NCI-H1092 (cell line): ENCODE results near the gene ASIC2.
A peak's percentile ranks its signal among the peaks of the same experiment; 100 is the strongest.
"Not testable (repeated sequence)": the region's sequence is repeated elsewhere in the genome, so short reads cannot be mapped to it uniquely, and the experiment has no call there.

Source experiments
- DNase-seq: peaks from one replicate; lab custom pipeline; 2025; lab: John Stamatoyannopoulos, UW

ASIC2 gene

DNA sequence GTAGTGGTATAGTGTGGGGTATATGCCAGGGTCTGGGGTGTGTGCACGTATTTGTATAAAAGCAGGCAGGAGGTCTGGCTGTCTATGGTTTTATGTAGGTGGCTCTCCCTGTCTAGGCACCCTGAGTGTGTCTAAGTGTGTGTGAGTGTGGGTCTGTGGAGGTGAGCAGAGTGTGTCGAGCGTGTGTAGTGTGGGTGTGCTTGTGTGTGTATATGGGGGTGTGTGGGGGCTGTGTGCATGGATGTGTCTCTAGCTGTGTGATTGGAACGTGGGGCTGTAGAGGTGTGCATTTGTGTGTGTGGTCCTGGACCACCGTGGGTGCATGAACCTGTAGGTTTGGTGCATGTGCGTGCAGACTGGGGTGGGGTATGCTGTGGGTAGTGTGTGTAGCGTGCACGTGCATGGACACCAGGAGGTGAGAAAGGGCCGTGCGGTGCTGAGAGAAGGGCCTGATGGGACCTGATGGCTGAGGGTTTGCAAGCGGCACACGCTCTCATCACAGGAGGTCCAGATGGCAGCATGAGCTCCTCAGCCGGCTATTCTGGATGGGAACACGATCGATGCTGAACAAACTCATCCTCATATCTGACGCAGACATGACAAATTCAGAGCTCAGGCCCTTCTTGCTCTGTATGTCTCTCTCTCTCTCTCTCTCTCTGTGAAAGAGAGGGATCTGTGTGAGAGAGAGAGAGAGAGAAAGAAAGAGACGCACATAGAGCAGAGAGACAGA is 273.8 kb downstream of the ASIC2 start:
- no peak for DNase-seq

DNA sequence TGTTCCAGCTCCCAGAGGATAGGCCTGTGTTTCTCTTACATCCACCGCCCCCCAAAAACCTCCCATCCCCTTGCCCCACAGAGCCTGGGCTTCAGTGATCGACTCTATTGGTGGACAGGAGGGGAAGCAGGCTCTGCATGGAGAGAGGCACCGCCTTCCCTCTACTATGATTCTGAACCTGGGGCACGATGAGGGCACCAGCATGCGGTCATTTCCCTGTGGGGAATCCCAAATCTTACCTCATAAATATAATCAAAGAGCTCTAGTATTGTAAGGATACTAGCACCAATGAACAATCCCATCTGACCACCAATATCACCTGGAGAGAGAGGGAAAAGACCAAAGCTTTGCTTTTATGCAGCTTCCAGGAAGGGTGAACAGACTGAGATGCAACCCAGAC is 275.7 kb downstream of the ASIC2 start:
- no peak for DNase-seq

DNA sequence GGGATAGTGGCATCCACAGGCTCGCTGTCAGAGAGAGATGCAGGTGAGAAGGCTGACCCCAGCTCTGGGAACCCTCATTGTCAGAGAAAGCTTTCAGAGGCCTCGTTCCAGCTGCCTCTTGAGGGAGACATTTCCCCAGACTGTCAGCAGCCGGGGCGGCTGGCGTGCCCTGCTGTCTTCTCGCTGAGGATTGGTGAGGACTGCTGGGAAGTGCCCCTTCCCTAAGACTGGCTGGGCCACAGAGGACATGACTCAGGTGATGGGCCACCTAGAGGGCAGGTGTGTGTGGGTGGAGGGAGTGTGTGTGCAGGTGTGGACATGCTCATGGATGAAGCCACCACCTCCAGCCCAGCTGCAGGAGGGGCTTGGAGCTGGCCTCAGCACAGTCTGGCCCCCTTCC is 276.2 kb downstream of the ASIC2 start:
- no peak for DNase-seq

DNA sequence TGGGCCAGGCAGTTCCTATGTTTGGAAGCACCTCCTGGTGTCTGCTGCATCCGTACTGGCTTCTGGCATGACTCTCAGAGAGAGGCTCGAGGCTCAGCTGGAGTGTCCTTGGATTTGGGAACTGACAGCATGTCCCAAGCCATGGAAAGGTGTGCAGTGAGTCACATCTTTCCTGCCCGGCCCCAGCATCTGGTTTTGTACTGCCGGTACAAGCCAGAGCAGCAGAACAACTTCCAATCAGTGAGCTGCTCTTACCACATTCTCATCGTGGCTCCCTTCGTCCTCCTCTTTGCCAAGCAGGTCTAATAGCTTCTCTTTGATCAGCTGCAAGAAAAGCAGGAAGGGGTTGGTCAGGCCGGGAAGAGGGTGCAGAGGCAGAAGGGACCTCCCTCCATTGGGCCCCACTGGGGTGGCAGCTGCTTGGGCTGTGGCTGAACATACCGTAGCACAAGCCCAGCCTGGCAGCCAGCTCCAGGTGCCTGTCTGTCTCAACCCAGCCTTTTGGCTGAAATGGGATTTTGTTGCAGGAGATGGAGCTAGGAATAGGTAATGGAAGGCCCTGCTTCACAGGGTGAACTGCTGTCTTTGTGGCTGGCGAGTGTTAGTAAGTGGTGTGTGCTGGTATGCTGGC is 277.3 kb downstream of the ASIC2 start:
- DNase-seq: no peak

DNA sequence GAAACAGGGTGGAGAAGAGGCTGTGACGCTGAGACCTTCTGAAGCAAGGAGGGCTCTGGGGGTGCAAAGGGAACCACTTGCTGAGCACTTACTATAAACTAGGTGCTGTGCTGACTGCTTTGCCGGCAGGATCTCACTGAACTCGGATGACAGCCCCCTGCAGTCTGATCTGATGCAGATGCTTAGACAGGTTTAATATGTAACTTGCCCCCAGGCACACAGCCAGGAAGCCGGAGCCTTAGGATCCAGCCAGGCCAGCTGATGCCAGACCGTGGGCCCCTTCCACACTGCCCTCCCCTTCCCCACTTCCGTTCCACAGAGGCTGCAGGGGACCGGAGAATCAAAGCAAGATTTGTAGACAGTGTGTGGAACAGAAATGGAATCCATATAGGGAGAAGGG is 278.3 kb downstream of the ASIC2 start:
- no peak for DNase-seq

DNA sequence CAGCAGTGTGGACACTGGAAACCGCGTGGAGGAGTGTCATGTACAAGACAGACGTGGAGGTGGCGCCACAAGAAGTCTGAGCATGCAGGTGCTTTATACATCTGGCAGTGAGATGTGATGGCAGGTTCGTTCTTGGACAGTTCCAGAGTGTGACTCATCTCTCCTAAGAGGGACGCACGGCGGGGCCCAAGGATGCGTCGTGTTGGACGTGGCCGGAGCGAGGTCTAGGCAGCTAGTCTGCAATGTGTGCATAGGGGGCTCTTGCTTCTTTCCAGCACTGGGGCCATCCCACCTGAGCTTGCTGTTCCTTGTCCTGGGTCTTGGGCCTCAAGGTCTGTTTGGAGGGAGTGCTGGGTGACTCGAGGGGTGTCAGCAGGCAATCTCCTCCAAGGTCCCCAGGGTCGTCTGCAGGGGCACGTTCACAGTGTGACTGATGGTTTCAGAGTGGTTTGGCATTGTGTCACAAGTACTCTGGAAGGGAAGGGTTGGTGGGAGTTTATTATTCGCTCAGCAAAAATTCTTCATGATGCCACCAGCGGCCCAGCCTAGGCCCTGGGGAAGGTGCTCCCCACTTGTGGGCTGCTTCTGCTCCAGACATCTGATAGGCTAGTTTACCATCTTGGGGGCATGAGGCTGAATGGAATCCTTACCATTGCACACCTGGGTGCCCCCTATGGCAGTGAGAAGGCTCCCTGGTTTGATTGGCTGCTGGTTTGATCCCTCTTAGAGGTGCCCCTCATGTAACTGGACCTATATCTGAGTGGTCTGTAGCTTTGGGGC is 279.3 kb downstream of the ASIC2 start:
- DNase-seq: no peak

DNA sequence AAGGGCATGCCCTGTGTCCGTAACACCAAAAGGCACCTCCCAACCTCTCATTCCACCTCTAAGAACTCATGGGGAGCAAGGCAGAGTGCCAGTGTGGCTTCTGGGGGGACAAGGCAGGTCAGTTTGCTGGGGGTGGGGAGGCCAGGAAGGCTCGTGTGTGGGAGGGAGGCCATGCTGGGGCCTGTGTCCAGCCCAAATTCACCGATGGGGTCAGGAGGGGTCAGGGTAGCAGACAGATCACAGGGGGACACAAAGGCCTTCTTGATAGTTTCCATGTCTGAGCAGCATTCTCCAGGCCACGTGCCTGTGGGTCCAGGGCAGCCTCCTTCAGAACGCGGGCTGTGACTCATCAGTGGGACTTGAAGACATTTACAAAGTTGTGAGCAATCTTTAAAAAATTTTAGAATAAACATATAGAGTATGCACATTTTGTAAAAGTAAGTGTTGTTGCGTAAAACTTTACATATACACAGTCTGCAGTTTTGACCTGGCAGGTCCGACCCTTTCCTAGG is 280.5 kb downstream of the ASIC2 start:
- no peak for DNase-seq

DNA sequence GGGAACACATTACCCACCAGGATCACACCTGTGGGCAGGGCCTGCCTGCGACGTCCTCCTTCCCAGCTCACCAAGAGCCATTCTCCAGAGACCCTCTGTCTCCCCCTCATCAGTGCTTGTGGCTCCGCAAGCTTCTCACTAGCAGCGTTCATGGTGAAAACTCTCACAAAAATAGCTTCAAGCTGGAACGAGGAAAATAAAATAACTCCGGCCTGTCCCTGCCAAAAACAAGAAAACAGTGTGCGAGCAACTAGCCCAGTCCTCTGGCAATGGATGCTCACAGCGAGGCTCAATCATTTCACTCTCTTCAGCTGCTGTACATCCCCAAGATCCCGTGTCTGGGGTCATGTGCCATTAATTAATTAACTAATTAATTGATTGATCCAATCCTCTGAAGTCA is 283.5 kb downstream of the ASIC2 start:
- no peak for DNase-seq

DNA sequence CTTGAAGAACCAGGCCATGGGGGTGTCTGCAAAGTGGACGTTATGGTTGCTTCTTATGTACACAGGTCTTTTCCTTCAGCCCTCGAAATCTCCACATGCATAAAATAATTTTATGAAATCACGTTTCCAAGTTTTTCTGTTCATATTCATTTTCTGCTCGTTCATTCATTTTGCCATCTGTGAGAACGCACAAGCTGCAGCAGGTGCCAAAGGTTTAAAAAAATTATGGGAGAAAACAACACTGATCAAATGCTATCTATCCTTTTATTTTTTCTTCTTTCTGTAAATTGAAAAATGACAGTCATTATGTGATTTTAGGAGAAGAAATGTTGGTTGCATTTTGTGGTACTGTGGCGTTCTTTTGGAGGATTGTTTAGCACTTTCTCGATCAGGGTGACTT is 285.9 kb downstream of the ASIC2 start:
- DNase-seq: no peak

DNA sequence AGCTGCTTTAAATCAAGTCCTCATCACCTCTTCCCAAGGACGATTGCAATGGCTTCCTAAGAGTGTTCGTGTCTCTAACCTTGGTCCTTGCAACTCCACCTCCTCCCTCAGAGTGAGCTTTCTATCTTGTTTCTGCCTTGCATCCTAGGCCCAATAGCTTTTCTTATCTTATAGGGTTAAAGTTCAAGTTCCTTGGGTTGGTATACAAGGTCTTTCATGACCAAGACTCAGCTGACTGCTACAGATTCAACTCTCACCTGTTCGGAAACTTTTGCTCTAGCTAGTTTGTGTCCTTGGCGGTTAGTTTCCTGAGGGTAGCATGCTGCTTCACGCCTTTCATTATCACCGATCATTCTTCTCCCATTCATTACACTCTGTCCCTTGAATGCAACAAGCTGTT is 290.8 kb downstream of the ASIC2 start:
- no peak for DNase-seq

DNA sequence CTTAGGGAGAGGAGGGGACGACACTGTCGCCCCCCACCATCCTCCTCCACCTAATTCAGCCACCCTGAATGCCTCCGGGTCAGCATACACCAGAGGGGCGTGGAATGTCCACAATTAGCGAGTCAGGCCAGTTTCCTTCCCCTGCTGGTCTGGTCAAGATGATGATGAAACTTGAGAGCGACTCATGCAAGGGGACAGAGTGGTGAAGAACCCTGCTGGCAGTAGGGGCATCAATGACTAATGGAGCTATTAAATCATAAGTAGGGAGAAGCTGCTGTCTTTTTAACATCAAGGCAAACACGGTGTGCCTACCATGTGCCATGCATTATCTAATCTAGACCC is 294.2 kb downstream of the ASIC2 start:
- DNase-seq: no peak

DNA sequence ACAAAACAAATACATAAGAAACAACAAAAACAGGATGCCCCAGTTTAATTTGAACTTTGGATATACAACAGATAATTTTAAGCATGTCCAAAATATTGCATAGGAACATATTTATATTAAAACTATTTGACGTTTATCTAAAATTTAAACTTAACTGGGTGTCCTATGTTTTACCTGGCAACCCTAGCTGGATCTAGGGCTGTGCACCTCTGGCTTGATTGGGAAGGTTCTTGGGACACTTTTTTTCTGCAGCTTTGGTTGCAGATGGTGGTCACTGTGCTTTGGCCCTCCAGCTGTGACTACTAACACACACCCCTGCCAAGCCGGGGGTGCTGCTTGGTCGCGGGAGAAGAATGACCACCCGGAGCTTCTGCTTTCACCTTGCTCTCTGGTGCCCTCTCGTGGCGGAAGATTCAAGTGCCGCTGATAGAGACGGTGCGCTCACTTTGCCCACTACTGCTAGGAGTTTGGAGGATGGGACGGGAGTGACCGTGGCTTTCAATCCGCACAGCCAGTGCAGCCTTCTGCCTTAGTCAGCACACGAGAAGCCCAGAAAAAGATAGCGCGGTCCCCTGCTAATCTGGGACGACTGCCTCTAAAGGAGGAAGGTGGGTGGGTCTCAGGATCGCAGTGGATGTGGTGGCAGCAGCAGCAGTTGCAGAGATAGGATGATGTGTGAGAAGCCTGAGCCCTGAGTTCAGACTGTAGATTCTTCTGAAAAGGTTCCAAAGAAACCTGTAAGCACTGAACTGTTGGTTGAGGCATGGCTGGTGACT is 294.8 kb downstream of the ASIC2 start:
- peak; percentile 57 for DNase-seq

DNA sequence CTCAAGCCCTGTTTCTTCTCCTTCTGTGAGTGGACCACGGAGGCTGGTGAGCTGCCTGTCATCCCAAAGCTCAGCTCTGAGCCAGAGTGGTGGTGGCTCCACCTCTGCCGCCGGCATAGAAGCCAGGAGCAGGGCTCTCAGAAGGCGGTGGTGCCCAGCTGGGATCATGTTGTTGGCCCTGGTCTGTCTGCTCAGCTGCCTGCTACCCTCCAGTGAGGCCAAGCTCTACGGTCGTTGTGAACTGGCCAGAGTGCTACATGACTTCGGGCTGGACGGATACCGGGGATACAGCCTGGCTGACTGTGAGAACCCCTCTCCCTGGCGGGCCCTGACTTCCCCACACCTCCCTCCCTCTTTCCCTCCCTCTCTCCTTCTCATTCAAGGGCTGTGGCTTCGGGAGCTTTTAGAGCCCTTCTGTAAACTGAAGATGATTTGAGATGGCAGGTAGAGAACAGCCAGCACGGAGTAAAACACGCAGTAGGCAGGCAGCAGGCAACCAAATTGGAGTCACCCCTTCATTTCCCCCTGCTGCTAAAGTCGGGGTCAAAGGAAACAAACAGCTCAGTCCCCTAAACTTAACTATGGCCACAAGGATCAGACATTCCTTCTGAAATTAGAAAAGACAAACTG is 297.6 kb downstream of the ASIC2 start:
- DNase-seq: no peak

DNA sequence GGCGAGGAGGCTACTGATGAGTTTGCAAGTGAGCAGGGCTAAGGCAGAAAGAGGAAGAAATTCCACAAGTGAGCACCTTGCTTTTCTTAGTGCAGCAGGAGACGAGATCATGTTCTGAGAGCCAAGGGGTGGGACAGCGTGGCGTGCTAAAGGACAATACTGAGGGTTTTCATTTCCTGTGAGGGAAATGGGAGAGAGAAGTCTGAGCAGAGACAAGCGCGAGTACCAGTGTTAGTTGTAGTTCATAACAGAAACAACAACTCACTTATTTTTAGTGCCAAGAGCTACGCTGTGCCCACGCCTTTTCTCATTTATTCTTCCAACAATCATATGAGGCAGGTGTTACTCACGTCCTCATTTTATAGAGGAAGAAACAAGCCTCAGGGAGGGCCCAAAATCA is 299.1 kb downstream of the ASIC2 start:
- DNase-seq: no peak

DNA sequence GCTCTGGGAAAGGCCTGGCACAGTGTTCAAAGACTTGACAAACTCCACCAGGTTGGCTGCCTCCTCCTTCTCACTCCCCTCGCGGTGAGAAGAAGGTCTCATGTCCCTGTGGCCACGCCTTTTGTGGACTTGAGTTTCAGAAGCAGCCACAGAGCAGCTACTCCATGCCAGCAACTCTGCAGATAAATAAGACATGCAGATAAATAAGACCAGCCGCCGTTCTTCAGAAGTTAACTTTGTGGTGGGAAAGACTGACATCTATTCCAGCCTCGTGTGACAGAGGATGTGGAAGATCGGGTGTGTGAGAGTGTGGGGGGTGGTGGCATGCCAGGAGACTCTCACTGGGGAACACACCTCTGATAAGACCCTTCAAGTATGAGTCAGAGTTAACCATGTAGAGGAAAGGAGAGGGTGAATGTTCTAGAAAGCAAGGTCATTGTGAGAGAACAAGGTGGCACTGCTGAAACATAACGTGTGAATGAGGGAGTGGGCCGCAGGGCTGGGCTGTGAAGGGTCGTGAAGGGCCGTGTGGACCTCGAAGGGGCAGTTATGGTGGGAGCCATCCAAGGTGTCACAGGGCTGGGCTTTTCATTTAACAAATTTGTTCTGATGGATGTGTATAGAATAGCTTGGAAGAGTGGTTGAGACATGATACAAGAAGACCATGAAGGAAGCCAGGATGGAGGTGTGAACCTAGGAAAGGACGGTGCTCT is 300.6 kb downstream of the ASIC2 start:
- DNase-seq: no peak

DNA sequence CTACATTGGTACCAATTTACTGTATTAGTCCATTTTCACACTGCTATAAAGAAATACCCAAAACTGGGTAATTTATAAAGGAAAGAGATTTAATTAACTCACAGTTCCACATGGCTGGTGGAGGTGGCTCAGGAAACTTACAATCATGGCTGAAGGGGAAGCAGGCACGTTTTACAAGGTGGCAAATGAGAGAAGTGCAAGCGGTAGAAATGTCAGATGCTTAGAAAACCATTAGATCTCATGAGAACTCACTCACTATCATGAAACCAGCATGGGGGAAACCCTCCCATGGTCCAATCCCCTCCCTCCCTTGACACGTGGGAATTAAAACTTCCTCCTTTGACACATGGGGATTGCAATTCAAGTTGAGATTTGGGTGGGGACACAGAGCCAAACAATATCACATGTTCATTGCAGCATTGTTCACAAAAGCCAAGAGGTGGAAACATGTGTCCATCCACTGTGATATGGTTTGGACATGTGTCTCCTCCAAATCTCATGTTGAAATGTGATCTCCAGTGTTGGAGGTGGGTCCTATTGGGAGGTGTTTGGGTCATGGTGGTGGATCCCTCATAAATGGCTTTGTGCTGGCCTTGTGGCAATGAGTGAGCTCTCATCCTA is 304.5 kb downstream of the ASIC2 start:
- DNase-seq: no peak

DNA sequence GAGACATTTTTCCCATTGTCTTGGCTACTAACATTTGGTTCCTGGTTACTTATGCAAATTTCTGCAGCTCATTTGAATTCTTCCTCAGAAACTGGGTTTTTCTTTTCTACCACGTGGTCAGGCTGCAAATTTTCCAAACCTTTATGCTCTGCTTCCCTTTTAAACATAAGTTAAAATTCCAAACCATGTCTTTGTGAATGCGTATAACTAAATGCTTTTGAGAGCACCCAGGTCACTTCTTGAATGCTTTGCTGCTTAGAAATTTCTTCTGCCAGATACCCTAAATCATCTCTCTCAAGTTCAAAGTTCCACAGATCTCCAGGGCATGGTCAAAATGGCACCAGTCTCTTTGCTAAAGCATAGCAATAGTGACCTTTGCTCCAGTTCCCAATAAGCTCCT is 305.2 kb downstream of the ASIC2 start:
- DNase-seq: not testable (repeated sequence)

DNA sequence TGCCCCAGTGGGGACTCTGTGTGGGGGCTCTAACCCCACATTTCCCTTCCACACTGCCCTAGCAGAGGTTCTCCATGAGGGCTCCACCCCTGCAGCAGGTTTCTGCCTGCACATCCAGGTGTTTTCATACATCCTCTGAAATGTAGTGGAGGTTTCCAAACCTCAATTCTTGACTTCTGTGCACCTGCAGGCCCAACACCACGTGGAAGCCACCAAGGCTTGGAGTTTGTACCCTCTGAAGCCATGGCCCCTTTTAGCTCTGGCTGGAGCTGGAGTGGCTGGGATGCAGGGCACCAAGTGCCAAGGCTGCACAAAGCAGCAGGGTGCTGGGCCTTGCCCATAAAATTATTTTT is 305.7 kb downstream of the ASIC2 start:
- DNase-seq: not testable (repeated sequence)

DNA sequence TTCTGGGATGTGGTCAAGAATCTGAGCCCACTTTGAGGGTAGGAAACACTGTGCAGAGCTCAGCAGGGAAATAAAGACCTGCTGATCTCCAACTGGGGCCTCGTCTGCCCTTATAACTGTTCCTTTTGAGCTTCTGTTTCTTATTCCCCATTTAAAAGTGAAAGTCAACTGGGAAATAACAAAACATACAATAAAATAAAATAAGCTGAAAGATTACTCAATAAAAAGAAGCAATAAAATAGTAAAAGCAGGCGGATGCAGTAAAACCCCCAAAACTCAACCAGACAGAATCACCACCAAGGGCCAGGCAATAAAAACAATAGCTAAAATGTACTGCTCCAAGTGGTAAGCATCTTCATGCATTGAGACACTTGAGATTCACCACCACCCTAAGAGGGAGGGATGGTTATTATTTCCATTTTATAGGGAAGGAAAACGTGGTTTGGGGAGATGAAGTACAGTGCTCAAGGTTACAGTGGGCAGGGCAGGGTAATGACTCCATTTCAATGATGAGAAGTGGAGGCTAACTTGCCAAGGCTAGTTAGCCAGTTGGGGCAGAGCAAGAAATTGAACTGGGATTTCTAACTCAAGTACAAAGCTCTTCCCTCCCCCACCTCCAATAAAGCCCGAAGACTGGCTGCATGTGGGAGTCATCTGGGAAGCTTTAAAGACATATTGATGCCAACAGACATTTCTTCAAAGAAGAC is 307.9 kb downstream of the ASIC2 start:
- DNase-seq: no peak

DNA sequence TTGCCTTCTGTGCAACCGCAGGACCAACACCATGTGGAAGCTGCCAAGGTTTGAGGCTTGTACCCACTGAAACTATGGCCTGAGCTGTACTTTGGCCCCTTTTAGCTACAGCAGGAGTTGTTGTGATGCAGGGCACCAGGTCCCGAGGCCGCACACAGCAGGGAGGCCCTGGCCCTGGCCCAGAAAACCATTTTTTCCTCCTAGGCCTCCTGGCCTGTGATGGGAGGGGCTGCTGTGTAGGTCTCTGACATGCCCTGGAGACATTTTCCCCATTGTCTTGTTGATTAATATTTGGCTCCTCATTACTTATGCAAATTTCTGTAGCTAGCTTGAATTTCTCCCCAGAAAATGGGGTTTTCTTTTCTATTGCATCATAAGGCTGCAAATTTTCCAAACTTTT is 311.5 kb downstream of the ASIC2 start:
- not testable (repeated sequence) for DNase-seq
